HG02623 (cell line): ENCODE measurements around the gene GPX3.

Experiments used
- ATAC-seq: cut with Tn5 transposase; IDR thresholded peaks from one replicate; pipeline ENCODE4 v1.9.1; 2021; ENCODE audit warnings: moderate library complexity; ENCODE audit not compliant: unreplicated experiment

Gene GPX3

GRCh38 chr5:151055336-151055735 lies 34.9 kb downstream of the GPX3 start:
- no peak for ATAC-seq

GRCh38 chr5:151056379-151057325 lies 36.3 kb downstream of the GPX3 start:
- no peak for ATAC-seq

- no peak for ATAC-seq
These were observed 37.9 kb downstream of the GPX3 start for GRCh38 chr5:151058301-151058700.

GRCh38 chr5:151058891-151059489 lies 38.6 kb downstream of the GPX3 start:
- ATAC-seq = no peak

GRCh38 chr5:151060742-151061141 lies 40.4 kb downstream of the GPX3 start:
- no peak for ATAC-seq

- ATAC-seq = no peak
These were observed 42.2 kb downstream of the GPX3 start for GRCh38 chr5:151062405-151063141.

- no peak for ATAC-seq
These were observed 43.0 kb downstream of the GPX3 start for GRCh38 chr5:151063142-151063989.

- no peak for ATAC-seq
These were observed 44.6 kb downstream of the GPX3 start for GRCh38 chr5:151064916-151065499.

GRCh38 chr5:151065609-151066008 lies 45.2 kb downstream of the GPX3 start:
- ATAC-seq = no peak

- no peak for ATAC-seq
These were observed 46.5 kb downstream of the GPX3 start for GRCh38 chr5:151066920-151067319.

- ATAC-seq = peak; percentile 2
These were observed 47.4 kb downstream of the GPX3 start for GRCh38 chr5:151067632-151068432.

GRCh38 chr5:151068433-151069197 lies 48.2 kb downstream of the GPX3 start:
- ATAC-seq = peak; percentile 58

GRCh38 chr5:151070449-151070848 lies 50.1 kb downstream of the GPX3 start:
- no peak for ATAC-seq

GRCh38 chr5:151071021-151071420 lies 50.6 kb downstream of the GPX3 start:
- no peak for ATAC-seq

GRCh38 chr5:151071848-151072629 lies 51.6 kb downstream of the GPX3 start:
- no peak for ATAC-seq

GRCh38 chr5:151072630-151073025 lies 52.2 kb downstream of the GPX3 start:
- ATAC-seq = no peak

- ATAC-seq = no peak
These were observed 52.9 kb downstream of the GPX3 start for GRCh38 chr5:151073280-151073679.

GRCh38 chr5:151074557-151074956 lies 54.2 kb downstream of the GPX3 start:
- no peak for ATAC-seq
